Fibroblast of skin of right quadriceps (primary cell): ENCODE data around the gene OSTF1.

Experiments used
- DNase-seq: peaks from one replicate; pipeline ENCODE4 v3.0.0-alpha.2; 2013

OSTF1 gene

DNA sequence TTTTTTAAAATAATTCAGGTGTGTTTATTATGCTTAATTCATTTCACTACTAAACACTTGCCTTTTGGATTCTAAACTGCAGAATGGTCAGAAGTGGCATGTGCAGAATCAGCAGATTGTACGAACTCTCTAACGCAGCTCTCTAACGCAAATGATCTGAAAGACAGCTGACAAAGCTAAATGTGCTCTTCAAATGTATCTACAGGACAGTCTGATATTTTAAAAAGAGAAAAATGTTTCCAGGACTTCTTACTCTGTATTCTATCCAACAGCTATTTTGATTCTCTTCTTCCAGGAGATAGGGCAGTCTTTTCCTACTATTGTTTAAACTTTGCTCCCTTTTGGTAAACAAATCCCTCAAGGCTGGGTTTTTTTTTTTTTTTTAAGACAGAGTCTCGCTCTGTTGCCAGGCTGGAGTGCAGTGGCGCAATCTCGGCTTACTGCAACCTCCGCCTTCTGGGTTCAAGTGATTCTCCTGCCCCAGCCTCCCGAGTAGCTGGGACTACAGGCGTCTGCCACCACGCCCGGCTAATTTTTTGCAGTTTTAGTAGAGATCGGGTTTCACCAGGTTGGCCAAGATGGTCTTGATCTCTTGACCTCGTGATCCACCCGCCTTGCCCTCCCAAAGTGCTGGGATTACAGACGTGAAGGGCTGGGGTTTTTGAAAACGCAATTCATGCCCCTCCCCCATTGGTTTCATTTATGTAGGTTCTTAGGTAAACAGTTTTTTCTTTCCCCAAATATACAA is 1.6 kb upstream of the OSTF1 start:
- no peak for DNase-seq

DNA sequence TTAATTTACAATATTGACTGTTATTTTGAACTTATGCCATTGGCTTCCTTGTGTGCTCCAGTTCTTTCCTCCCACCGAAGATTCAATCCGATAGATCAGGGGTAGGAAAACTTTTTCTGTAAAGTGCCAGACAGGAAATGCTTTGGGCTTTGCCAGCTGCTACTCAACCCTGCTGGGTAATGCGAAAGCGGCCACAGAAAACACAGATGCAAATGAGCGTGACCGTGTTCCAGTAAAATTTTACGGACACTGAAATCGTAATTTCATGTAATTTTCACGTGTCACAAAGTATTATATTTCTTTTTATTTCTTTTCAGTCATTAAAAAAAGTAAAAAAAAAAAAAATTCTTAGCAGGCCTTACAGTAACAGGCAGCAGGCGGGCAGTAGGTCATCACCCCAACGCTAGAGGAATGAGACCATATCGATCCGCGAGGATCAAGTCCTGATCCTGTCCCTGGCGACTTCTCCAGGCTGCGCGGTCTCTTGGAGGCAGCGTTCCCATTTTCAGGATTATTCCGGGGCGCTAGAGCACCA is 958 bp upstream of the OSTF1 start:
- peak; percentile 26 for DNase-seq

DNA sequence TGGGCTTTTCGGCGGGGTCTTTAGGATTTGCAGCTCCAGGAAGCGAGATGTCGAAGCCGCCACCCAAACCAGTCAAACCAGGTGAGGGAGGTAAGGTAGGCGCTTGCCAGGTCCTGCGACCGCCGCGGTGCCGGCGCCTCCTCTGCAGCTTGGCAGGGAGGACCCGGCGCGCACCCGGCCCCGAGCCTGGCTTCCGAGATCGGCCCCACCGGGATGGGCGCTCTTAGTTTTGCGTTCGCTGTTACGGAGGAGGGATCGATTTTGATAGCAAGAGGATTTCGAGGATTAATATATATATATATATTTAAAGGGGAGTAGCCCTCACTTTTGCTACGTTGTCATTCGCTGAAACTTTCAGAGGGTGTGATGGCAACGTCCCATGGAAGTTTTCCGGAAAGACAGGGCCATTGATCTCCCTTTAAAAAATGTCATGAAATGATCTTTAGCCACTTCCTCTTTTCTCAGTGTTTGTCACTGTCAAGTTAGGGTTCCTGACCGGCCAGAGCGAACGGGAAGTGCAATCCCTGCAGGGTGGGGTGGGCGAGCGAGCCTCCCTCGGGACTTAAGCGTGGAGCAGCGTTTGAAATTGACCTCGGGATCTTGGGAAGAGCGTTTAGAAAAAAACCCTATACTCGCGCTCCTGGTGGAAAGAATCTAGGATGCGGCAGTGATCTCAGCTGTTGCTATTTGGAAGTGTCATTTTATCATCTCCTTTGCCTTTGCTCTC is 495 bp downstream of the OSTF1 start:
- DNase-seq, result peak; percentile 61

DNA sequence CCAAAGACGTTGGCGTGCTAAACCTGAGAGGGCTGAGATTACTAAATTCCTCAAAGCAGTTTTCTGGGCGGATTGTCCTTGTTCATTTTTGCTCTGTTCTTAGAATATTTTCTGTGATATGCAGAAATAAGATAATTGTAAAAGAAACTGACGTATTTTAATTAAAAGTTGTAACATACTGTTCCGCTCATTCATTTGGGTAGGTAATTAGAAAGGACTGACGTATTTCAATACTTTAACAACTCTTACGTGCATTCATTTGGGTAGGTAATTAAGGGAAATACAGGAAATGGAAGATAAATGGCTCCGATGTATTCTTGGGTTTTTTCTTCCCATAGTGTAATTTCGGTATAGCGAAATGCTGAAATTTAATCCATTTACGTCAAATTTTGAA is 1.1 kb downstream of the OSTF1 start:
- DNase-seq, result no peak

DNA sequence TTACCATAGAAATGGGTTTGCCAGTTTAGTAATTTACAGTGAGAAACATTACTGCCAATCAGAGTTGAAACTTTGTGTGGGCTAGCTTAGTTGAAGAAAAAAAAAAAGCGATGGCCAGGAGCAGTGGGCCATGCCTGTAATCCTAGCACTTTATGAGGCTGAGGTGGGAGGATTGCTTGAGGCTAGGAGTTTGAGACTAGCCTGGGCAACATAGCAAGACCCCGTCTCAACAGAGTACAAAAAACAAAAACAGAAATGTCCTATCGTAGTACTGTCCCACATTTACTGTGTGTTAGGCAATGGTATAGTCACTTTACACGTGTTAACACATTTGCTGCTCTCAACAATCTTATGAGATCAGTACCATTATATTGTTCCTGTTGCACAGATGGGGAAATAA is 2.3 kb downstream of the OSTF1 start:
- no peak for DNase-seq

DNA sequence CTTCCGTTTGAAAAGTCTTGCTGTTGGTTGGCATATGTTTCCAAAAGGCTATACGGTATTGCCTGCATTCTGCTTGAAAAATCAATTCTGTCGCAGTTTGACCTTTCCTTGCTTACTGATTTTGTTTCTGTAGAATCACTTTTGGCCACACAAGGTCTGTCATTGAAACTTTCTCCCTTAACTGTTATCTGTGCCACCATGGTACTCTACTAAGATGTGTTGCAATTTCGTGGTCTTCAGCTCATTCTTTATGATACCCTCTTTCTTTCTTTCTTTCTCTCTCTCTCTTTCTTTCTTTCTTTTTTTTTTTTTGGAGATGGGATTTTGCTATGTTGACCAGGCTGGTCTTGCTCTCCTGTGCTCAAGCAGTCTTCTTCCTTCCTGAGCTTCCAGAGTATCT is 4.5 kb downstream of the OSTF1 start:
- no peak for DNase-seq

DNA sequence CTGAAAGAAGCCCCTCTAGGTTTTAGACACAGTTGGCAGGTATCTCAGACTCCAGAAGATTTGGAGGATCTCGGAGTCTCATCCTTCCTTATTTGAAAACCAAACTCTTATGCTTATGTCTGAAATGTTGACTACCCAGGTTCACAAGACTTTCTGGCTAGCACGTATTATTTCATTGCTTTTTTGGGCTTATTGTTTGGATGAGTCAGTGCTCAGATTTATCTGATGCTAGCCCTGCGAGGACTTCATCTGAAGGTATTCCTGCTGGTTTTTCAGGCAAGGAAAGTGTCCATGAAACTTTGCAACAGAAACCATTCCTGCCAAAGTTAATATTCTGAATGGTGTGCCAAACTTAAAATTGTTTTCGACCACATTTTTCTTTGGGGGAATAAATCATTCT is 8.5 kb downstream of the OSTF1 start:
- no peak for DNase-seq

DNA sequence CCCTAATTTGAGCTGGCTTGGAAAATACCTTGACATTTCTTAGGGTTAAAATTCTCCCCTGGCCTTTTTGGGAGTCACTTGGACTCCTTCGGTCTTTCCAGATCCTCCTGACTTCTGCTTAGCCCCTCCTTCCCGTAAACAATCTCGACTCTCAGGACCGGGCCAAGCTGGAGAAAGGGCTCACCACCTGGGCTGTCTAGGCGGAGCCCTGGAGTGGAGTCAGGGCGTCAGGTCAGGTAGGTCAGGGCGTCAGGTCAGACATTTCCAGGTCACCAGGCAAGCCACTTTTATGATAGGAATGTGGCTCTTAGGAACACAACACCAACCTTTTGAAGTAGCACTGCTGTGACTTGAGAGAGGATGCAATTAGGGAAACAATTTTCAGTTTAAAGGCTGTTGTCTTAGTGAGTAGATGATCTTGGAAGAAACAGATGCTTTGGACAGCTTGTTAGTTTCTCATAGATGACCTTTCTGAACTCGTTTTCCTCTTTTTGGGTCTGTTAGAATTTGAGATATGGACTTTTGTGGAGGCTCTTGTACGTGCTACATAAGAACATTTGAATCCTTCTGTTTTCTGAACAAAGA is 12.8 kb downstream of the OSTF1 start:
- no peak for DNase-seq

DNA sequence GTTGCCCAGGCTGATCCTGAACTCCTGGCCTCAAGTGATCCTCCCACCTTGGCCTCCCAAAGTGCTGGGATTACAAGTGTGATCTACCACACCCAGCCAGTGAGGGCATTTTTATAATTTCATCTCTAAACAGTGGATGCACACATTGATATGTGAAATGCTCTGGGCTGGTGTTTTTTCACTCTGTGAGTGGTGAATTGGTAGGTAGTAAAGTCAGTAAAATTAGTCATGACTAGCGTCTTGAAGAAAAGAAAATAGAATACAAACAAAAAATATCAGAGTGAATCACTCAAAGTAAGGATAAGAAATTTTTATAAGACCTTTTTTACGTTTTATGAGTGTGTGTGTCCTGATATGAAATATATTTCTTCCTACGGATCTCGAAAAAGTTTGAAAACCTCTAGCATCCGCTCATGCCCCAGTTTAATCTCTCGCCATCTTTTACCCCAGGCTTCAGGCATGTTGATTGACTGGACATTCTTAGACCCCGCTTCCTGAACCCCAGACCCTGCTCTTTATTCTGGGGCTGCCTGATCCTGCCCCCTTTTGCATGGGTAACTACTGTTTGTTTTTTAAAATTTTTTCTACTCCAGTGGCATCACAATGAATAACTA is 14.0 kb downstream of the OSTF1 start:
- DNase-seq, result no peak

DNA sequence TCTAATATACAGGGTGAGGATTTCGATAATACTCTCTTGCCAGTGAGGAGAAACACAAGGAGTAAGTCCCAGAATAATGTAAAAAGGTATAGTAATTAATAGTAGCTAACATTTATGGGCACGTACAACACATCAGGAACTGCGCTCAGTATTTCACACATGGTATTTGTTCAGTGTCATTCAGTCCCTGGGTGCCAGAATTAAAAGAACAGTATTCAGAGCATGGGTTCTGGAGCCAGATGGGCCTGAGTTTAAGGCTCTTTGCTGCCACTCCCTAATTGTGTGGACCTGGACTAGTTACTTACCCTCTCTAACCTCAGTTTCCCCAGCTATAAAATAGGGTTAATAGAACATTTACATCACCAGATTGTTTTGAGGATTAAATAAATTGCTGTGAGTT is 16.3 kb downstream of the OSTF1 start:
- no peak for DNase-seq

DNA sequence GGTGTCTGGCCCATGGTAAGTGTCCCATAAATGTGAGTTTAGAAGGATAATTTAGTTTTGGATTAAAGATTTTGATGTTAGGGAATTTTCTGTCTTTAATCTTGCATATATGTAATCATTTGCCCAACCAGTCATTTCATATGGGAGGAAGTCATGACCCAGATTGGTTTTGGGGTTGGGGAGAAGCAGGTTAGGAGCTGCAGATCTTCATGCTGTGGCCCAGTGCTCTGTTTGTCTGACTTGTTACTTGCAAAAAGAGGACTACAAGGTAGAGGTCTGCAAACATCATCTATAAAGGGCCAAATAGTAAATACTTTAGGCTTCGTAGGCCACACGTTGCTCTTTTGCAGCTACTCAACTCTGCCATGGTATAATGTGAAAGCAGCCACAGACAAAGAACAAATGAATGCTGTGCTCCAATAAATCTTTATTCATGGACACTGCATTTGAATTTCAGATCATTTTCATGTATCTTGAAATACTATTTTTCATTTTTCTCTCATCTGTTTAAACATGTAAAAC is 16.8 kb downstream of the OSTF1 start:
- DNase-seq, result no peak

DNA sequence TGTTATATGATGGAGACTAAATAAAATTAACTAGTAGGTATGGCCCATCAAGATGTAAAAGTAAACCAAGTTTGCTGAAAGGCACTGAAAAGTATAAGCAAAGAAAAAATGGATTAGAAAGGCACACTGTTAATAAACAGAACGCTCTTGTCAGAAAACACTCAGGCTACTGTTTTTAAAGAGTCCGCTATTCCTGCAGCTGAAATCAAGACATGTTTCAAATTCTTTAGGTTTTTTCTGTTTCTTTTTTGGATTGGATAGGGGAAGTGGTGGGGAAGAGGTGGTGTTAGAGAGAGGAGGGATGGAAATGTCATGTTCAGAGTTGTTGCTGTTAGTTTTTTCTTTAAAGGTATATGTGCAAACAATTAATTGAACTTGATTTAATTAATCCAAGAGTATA is 17.5 kb downstream of the OSTF1 start:
- DNase-seq, result no peak

DNA sequence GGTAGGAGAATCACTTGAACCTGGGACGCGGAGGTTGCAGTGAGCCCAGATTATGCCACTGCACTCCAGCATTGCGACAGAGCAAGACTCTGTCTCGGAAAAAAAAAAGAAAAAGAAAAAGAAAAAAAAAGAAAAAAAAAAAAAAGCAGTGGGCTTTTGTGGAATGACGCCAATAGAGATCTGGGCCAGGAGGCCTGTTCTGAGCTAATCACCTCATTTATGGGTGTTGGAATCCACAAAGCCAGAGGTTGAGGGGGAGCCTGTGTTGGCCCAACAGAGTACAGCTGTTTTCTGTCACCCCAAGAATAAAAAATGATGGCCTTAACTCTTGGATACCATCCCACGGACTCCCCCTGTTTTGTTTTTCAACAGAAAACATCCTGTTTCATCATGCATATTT is 18.5 kb downstream of the OSTF1 start:
- DNase-seq, result no peak

DNA sequence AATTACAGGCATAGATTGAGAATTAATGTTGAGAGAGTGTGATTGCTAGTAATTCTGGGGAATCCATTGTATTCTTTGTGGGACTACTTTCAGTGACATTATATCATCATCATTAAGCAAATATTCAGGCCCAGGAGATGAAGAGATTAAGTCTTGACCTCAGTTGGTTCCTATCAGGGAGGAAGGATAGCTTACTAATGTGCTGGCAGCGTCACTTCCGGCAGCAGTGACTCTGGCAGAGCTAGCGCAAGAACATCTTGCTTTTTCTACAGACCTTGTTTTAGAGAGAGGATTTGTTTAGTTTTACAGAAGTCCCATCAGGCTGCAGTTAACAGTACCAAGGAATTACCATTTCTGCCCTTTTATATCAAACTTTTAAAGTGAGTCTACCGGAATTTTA is 20.3 kb downstream of the OSTF1 start:
- DNase-seq, result peak; percentile 45

DNA sequence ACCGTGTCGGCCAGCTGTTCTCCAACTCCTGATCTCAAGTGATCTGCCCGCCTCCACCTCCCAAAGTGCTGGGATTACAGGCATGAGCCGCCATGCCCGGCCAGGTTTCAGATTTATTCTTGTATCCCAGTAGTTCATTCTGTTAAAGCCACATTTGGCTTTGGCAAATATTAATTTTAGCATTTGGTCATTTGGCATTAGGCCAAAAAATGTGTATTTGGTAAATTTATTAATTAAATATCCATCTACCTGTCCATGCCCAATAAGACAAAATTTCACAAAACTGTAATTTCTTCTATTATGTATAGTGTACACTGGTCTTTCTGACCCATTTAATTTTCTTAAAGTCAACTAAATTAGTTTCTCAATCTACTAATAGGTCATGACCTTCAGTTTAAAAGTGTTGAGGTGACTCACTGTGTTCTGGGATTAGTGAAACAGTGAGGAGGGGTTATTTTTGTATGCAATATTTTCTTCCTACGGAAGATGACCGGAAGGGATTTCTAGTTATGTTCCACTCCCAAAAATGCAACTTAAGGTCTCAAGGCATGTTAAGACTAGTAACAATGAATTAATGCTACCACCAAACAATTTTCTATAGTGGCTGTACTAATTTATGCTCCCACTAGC is 21.0 kb downstream of the OSTF1 start:
- DNase-seq, result no peak

DNA sequence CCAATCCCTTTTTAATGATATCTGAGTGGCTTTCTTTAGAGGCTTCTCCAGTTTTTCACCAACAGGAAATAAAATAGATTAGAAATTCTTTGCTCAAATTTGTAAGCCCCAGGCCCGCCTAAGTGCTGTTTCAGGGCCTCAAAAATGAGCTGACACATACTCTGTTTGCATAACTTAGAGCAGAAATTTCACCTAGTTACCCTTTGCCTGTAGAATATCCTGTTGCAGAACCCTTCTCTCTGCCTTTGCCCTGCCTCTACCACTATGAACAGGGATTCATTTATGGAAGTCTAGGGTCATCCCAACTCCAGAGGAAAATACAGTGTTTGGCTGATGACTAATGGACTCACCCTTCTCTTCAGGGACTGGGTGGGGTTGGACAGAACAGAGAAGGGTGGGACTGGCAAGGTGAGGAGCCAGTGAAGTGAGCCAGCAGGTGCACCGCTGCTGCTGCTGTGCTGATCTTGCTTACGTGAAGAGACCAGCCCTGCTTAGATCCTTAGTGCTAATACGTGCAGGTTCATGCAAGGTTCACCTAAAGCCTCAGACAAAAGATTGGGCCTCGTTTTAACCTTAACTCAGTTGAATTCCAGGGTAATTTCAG is 22.8 kb downstream of the OSTF1 start:
- no peak for DNase-seq

DNA sequence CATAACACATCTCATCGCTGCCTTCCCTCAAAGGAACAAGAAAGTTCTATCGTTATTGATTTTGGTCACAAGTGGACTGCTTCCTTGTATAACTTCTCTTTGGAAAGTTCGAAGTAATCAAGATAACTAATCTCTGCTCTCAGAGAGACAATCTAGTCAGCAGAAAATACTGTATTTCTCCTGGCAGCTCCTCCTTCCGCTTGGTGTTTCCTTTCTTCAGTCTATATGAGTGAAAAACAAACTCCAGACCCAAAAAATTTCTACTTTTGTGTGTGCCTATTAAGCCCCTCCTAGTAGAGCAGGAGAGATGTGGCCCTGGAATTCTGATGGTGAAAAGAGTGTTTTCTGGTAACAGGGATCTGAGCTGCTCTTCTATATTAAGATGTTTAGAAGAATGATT is 24.5 kb downstream of the OSTF1 start:
- no peak for DNase-seq

DNA sequence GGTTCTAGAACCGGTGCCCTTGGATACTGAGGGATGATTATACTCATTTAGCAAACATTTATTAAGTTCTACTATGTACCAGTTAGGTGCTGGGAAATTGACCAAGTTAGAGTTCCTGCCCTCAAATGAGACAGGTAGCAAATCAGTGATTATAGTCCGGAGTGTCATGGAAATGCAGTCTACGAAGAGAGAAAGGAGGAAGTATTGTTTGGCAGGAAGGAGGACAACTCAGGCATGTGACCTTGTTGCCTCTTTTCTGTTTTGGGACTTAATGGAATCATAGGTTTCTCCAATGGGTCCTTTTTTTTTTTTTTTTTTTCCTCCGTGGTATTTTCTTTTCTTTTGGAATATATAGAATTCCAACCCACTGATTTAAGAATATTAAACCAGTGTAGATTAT is 28.0 kb downstream of the OSTF1 start:
- DNase-seq, result no peak

DNA sequence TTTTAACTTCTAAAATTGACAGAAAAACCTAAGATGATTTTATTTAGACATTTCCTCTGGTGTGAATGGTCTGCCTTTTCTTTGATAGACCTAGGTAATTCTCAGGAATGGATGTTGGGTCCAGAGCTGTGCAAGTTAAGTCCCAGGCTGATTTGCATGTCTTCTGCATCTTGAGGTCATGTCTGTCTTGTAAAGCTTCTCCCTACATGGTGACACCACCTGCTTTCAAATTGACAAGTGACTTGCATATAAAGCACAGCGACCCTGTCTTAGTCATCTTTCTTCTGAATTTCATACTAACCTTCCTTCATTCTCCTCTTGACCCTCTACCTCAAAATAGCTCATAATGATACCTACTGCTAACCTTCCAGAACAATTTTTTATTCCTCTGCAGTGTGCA is 29.2 kb downstream of the OSTF1 start:
- DNase-seq, result no peak

DNA sequence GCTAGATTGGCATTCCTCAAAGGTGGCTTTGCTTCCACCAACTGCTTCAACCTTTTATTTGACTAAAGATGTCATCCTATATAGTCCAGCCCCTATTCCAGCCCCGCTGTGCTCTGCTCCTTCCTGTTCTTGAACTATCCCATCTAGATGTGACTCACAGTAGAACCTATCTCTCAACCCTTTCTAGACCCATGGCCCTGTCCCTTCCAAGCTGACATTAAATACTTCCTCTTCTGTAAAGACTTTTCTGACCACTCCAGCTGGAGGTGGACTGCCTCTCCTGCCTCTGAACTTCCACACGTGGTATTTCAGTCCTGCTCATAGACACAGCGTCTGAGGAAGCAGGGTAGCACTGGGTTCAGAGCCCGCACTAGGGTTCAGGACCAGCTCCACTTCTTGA is 32.4 kb downstream of the OSTF1 start:
- no peak for DNase-seq

DNA sequence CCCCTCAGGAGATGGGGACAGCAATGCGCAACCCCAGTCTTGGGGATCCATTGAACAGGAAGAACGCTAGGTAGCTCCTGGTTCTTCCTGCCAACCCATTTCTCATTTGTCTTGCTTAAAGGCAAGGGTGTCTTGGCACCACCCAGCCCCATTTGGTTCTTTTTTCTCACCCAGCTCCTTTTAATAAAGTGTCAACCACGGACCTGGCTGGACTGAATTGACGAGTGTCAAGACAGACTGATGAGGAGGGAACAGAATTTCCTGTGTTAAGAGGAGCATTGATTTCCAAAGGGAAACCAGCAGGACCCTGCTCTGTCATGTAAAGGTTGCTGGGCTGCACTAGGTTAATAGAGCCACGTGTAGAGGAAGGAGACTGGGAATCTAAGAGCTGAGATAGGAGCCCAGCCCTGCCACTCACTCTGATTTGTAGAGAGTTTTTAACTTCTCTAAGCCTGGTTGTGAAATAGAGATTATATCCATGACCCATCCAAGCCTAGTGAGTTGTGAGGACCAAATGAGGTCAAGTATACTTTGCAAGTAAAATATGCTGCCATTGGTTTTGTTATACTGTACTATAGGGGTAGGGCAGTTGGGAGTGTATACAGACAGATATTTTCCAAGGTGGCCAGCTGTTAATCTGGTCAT is 33.7 kb downstream of the OSTF1 start:
- no peak for DNase-seq

DNA sequence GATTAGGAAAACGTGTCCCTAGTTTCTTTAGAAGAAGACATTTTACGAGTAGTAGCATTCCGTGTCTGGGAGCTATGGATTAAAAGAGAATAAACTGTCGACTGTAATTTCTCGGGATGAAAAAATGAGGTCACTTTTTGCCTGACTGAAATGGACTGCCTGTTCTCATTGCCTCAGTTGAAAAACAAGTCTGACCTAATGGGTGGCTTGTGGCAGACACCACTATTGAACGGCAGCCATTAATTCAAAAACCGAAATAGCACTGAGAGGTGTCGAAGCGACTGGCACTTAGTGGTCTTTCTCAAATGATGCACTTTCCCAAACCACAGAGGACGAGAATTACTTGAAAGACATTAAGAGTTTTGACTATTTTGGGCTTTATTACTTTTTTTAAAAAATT is 35.4 kb downstream of the OSTF1 start:
- no peak for DNase-seq
